Stomach smooth muscle (tissue), 2 donors: ENCODE results near the gene PCAT6.
A peak's percentile ranks its signal among the peaks of the same experiment; 100 is the strongest.
"Not testable (repeated sequence)": the region's sequence is repeated elsewhere in the genome, so short reads cannot be mapped to it uniquely, and the experiment has no call there.

Experiments used
- H3K27ac ChIP-seq: one replicate; pipeline ENCODE4 v1.7.0; 2013; ENCODE audit warnings: mild to moderate bottlenecking, low read length, inconsistent platforms
- H3K27me3 ChIP-seq, 2 donors: one replicate each; pipeline ENCODE4 v1.7.0; 2013; ENCODE audit warnings: low read length in 2 of 2; ENCODE audit not compliant: insufficient read depth in 2 of 2, control insufficient read depth in 1 of 2
- H3K36me3 ChIP-seq, 2 donors: one replicate each; pipeline ENCODE4 v1.7.0; 2013; ENCODE audit warnings: low read length in 2 of 2; ENCODE audit not compliant: control insufficient read depth in 2 of 2, insufficient read depth in 2 of 2
- H3K4me1 ChIP-seq: one replicate; pipeline ENCODE4 v1.7.0; 2013; ENCODE audit warnings: low read length; ENCODE audit not compliant: control insufficient read depth, insufficient read depth
- H3K4me3 ChIP-seq, 2 donors: one replicate each; pipeline ENCODE4 v1.7.0; 2013; ENCODE audit warnings: low read length in 2 of 2
- H3K9ac ChIP-seq, 2 donors: one replicate each; pipeline ENCODE4 v1.7.0; 2013; ENCODE audit warnings: low read length in 2 of 2, mild to moderate bottlenecking in 1 of 2
- H3K9me3 ChIP-seq, 2 donors: one replicate each; pipeline ENCODE4 v1.7.0; 2013; ENCODE audit warnings: low read length in 2 of 2; ENCODE audit not compliant: control insufficient read depth in 2 of 2
- donor health status: healthy.
- donor health status: Pancreatic carcinoma.

PCAT6 gene

GRCh38 chr1:202810615-202811295 lies at the start of gene PCAT6:
PCAT6 (plus strand) TSS chr1:202810954.
- H3K9ac ChIP-seq: peak within 1 kb of the TSS; percentile 69 to 76
- peak within 1 kb of the TSS; percentile 70 to 88 for H3K4me3 ChIP-seq

DNA sequence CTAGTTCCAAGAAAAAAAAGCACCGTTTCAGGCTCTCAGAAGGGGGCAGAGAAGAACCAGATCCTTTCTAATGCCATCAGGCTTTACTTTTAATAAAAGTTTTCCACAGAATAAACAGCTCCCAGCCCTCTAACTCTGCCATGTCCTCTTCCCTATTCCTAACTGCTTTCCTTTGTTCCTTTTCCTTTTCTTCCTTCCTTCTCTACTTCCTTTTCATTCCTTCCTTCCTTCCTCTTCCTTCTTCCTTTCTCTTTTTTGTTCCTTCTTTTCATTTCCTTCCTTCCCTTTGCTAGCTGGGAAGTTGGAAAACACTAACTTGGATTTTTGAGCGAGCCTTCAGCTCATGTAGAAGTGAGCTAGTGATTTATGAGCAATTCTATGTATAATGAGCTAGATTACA lies 48.7 kb upstream of the PCAT6 start:
- Histone ChIP-seq H3K9ac (no peak overlapping the region), H3K36me3 (peaks cover 34 to 43% of the 10 kb centered on the region in 2 donors), H3K4me1 (no peaks in the 10 kb centered on the region), H3K9me3 (no peaks in the 10 kb centered on the region), H3K27ac (no peak overlapping the region), H3K27me3 (no peaks in the 10 kb centered on the region), H3K4me3 (no peak overlapping the region)

More at GRCh38 chr1:202810615-202811295, at the start of gene PCAT6:
- H3K27ac ChIP-seq: peak within 1 kb of the TSS; percentile 77
- H3K27me3 ChIP-seq: no peaks in the 10 kb centered on the region
- peaks cover 19% of the 10 kb centered on the region for H3K4me1 ChIP-seq
- no peaks in the 10 kb centered on the region for H3K36me3 ChIP-seq
- no peaks in the 10 kb centered on the region for H3K9me3 ChIP-seq

DNA sequence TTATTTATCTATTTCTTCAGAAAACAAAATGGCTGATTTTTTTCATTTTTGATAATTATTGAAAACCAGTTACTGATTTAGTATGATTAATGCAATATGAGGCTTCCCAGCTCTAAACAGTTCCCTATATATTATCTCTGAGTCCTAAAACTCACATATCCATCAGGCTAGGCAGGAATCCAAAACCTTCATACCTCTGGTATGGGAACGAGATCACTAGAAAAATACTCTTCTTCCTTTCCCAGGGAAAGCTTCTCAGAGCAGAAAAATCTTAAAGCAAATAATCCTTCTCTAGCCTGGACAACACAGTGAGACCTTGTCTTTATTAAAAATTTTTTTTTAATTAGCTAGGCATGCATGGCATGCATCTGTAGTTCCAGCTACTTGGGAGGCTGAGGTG lies 45.0 kb upstream of the PCAT6 start:
- Histone ChIP-seq H3K4me1 (no peaks in the 10 kb centered on the region), H3K27me3 (no peaks in the 10 kb centered on the region), H3K36me3 (peaks cover 15 to 21% of the 10 kb centered on the region in 2 donors), H3K4me3 (no peak overlapping the region), H3K9ac (no peak overlapping the region), H3K27ac (no peak overlapping the region), H3K9me3 (no peaks in the 10 kb centered on the region)

- Histone ChIP-seq H3K27ac (no peak overlapping the region), H3K4me3 (no peak overlapping the region), H3K4me1 (no peaks in the 10 kb centered on the region), H3K27me3 (no peaks in the 10 kb centered on the region), H3K36me3 (peaks cover 19 to 32% of the 10 kb centered on the region in 2 donors), H3K9ac (no peak overlapping the region), H3K9me3 (no peaks in the 10 kb centered on the region)
Measured at GRCh38 chr1:202770135-202770534, 40.6 kb upstream of the PCAT6 start.

- Histone ChIP-seq H3K9ac (no peak overlapping the region), H3K27me3 (no peaks in the 10 kb centered on the region), H3K27ac (no peak overlapping the region)
Measured at GRCh38 chr1:202781180-202781579, 29.6 kb upstream of the PCAT6 start.

DNA sequence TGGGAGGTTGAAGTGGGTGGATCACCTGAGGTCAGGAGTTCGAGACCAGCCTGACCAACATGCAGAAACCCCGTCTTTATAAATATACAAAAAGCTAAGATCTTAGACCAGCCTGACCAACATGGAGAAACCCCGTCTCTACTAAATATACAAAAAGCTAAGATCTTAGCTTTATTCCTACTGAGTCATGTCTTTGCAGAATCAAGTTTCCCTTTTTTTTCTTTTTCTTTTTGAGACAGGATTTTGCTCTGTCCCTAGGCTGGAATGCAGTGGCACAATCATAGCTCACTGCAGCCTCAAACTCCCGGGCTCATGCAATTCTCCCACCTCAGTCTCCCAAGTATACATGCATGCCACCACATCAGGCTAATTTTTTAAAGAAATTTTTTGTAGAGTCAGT lies 23.9 kb upstream of the PCAT6 start:
- H3K36me3 ChIP-seq: no peaks in the 10 kb centered on the region
- H3K27me3 ChIP-seq: no peaks in the 10 kb centered on the region
- H3K4me3 ChIP-seq: no peak overlapping the region
- H3K4me1 ChIP-seq: no peaks in the 10 kb centered on the region
- H3K27ac ChIP-seq: no peak overlapping the region
- no peaks in the 10 kb centered on the region for H3K9me3 ChIP-seq
- H3K9ac ChIP-seq: no peak overlapping the region

More at GRCh38 chr1:202781180-202781579, 29.6 kb upstream of the PCAT6 start:
- H3K4me1 ChIP-seq: no peaks in the 10 kb centered on the region
- no peak overlapping the region for H3K4me3 ChIP-seq
- no peaks in the 10 kb centered on the region for H3K36me3 ChIP-seq
- no peaks in the 10 kb centered on the region for H3K9me3 ChIP-seq

GRCh38 chr1:202788800-202789199 lies 22.0 kb upstream of the PCAT6 start:
- Histone ChIP-seq H3K9ac (no peak overlapping the region), H3K27me3 (no peaks in the 10 kb centered on the region), H3K4me1 (no peaks in the 10 kb centered on the region), H3K36me3 (no peaks in the 10 kb centered on the region), H3K27ac (no peak overlapping the region), H3K4me3 (no peak overlapping the region), H3K9me3 (no peaks in the 10 kb centered on the region)

- Histone ChIP-seq H3K27ac (no peak overlapping the region), H3K27me3 (no peaks in the 10 kb centered on the region), H3K4me3 (no peak overlapping the region), H3K4me1 (no peaks in the 10 kb centered on the region), H3K9ac (no peak overlapping the region), H3K9me3 (no peaks in the 10 kb centered on the region), H3K36me3 (no peaks in the 10 kb centered on the region)
Measured at GRCh38 chr1:202791077-202791747, 19.5 kb upstream of the PCAT6 start.

- no peaks in the 10 kb centered on the region for H3K4me1 ChIP-seq
- peaks cover 0 to 2% of the 10 kb centered on the region in 2 donors for H3K36me3 ChIP-seq
- H3K27me3 ChIP-seq: no peaks in the 10 kb centered on the region
- H3K4me3 ChIP-seq: no peak overlapping the region
- H3K9me3 ChIP-seq: no peaks in the 10 kb centered on the region
- no peak overlapping the region for H3K9ac ChIP-seq
- no peak overlapping the region for H3K27ac ChIP-seq
Measured at GRCh38 chr1:202794051-202794740, 16.6 kb upstream of the PCAT6 start.

DNA sequence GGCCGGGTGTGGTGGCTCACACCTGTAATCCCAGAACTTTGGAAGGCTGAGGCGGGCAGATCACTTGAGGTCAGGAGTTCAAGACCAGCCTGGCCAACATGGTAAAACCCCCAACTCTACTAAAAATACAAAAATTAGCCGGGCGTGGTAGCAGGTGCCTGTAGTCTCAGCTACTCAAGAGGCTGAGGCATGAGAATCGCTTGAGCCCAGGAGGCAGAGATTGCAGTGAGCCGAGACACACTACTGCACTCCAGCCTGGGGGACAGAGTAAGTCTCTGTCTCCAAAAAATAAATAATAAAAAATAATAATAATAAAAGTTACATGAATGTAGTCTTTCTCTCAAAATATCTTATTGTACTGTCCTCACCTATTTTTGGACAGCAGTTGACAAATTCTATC lies 15.8 kb upstream of the PCAT6 start:
- H3K4me1 ChIP-seq, H3K27ac ChIP-seq, H3K4me3 ChIP-seq, H3K9ac ChIP-seq, H3K9me3 ChIP-seq, H3K27me3 ChIP-seq, H3K36me3 ChIP-seq: not testable (repeated sequence)
